NCI-H2029 treated with DMSO at 0.1 percent for 48 hours (cell line): ENCODE results near the gene VEZT.

ENCODE experiments used
- DNase-seq: peaks from one replicate; lab custom pipeline; 2025; lab: John Stamatoyannopoulos, UW

Gene VEZT

DNA sequence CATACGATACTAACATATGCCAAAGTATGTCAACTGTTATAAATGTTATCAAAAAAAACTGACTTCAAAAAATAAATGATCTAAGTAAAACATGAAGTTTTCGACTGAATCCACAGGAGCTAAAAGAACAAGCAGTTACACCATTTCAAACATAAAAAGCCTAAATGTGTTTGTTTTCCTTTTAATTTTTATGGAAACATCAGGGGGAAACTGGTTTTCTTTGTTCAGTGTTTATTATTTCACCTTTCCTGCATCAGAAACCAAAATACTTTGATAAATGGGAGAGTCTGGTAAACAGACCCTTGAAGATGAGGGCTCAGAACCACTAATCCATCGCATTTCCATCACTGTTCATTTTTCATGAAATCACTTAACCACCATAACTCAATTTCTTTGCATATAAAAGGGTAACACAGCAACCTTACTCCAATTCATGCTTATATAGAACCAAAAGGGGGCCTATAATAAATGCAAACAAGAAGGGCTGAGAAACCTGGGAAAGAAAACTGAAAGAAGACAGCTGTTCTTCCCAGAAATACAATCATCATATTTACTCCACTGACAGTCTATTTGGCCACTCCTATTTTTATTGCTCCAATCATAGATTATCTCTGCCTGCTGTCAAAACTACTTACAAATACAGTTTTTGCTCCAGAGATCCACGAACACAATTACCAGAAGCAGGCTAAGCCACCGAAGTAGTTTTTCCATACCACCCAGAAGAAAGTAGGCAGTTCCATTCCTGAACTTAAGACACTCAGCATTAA, 17.3 kb upstream of the VEZT start:
- no peak for DNase-seq

DNA sequence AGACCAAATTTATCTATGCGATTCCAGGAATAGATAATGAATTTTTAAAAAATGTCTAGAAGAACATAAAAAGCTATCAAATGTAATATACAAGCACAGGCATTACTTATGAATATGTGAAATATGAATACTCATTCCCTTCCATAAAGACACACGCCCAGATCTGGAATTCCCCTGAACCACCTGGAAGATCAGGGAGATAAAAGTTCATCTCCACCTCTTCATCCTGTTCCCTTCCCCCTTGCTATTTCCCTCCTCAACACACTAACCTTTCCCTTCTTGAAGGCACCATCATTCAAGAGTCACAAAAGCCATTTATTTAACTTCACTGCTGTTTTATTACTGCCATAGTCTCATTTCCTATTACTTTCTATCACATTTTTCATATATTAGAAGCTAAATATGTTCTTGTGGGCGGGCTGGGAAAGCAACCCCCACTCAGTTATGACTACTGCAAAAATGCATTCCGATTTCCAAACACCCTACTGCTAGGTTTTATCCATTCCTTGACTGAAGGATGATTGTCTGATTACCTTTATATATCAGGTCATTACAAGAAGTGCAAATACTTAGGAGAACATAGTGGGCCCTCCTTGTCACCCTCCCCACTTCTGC, 16.4 kb upstream of the VEZT start:
- DNase-seq = no peak

DNA sequence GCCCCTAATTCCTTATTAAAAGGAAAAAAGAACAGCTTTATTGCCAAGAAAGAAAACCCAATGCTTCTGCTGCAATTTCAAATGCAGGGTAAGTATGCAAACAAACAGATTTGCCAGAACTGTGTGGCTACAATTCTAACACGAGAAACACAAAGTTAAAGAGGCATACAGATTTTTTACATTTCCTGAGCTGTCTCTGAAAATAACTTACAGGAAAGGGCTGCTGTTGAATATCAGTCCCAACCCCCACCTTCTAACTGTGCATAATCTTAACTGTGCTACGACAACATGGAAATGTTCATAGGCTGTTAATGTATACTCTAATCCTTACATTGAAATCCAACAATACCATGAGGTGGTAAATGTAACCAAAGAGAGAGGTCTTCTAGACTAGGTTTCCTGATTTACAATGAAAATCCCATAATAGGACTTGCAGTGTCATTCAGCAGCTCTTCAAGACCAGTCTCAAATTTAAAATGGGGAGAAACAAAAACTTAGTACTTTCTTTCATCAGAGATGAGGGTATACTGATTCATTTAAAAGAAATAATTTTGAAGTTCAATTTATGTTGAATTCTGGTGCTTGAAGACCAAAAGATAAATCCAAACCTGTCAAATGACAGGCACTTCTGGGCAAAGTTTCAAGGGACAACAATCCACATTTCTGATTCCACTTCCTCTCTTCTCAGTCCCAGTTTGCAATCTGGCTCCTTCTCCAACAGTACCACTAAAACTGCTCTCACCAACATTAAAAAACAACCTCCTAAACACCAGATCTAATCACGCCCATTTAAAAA, 14.7 kb upstream of the VEZT start:
- DNase-seq = no peak

DNA sequence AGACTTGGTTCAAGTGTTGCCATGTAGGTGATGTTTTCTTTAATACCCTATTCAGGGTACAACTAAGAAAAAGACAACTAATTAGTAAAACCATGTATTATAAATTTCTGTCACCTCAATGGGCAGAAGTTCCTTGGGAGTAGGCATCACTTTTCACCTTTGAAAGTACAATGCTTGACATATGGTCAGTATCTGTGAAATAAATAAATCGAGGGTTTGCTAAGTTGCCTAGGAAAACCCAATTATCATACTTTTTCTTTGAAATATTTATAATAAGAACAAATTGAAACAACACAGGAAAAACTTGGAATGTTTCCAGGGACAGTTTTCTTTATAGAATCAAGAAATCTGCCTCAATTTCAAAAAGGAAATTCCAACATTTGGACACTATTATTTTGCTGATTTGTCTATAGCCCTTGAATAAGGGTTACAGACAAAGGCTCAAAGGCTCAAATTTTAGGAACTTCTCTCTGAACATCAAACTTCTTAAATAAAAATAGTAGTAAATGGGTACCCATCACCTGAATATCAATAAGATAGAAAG, 14.0 kb upstream of the VEZT start:
- DNase-seq = no peak

DNA sequence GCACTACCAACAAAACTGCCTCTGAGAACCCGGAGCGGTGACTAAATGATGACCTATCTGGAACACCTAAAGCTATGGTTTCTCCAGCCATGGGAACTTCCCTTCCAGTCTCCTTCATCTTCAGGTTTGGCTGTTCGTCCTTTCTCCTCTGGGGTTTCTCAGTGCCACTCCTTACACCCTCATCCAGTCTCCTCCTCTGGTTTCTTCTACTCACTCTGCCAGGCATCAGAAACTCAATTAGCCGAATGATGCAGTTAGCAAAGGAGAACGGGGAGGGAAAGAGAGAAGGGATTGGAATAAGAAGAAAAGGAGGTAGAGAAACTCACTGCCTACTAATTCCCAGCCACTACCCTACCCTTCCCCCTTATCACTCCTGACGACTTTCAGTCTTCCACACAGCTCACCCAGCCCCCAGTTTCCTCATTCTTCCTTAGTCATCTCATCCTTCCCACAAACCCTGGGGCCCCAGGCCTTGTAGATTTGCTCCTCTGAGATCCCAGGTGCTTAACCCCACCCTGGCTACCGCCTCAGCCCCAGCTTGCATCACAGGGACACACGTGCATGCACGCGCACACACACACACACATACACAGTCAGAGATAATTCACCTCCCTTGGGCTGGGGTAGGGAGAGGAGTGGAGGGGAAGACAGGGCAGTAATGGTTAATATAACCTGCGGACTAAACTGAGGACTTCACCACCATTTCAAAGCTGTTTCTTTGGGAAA, 13.3 kb upstream of the VEZT start:
- DNase-seq = no peak

DNA sequence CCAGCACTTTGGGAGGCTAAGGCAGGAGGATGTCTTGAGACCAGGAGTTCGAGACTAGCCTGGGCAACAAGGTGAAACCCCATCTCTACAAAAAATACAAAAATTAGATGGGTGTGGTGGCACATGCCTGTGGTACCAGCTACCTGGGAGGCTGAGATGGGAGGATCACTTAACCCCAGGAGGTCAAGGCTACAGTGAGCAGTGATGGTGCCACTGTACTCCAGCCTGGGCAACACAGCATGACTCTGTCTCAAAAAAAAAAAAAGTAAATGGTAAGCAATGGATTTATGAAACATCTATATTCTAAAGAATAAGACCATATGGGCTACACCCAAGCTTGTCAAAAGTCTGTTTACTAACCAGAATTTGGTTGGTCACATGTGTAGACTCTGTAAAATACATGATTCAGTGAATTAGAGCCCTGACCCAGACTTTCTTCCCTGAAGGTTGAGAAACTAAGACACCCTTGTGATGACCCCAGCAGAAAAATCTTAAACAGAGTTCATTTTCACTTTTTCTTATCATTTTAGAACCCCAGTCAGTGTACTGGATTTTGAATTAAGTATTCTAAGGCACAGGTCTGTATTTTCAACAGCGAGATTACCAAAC, 12.5 kb upstream of the VEZT start:
- DNase-seq = no peak

DNA sequence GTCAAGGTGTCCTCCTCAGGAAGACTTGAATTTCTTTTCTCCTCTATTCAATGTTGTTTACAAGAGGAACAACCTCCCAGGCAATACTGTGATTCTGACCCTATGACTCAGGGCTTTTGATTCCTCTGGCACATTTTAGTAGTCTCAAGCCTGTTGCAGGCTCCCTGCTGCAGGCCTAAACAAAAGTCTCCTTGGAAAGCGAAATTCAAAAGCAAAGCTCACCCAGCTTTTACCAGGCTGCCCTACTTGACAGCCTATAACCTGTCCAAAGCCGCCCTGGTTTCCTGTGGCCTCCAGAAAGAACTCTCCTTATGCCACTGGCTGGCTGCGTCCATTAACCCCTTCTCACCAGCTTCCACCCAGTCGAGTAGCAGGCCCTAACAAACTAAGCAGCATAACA, 11.9 kb upstream of the VEZT start:
- no peak for DNase-seq

DNA sequence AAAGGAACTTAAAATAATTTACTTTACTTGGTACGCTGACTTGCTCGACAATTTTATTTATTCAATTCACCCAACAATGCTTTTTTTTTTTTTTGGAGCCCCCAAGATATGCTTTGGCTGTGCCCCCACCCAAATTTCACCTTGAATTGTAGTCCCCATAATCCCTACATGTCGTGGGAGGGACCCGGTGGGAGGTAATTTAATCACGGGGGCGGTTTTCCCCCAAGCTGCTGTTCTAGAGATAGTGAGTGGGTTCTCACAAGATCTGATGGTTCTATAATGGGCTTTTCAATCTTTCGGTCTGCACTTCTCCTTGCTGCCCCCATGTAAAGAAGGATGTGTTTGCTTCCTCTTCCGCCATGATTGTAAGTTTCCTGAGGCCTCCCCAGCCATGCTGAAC, 10.7 kb upstream of the VEZT start:
- DNase-seq = no peak

DNA sequence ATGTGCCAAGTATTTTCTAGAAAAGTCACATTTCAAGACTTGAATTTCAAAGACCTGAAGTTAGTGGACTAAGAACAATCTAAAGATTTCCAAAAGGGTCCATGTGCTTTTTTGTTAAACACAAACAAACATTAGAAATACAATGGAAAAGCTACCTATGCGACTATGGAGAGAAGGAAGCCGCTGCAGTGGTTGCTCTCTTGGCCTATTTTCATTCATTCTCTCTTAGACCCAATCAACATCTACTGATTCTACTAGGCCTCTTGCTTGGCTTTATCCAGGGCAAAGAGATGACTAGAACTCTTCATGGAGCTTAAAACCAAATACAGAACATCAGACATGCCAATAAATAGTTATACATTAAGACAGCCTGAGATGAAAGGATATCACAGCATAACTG, 10.2 kb upstream of the VEZT start:
- DNase-seq = no peak

DNA sequence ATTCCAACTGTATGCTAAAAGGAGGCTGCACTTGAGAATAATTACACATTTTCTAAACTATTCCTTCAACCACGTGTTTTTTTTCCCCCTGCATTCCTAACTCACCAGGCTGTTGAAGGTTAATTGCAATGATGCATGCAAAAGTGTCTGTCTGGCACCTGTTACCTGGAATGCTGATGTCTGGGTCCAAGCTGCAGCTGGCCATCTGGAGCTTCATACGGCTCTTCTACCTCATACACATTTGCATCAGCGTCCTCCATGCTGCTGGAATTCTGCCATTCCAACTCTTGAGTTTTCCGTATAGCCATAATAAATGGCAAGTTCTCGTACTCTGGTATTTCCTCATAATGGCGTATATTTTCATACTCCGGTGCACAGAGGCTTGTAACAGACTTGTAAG, 8.9 kb upstream of the VEZT start:
- DNase-seq = no peak

DNA sequence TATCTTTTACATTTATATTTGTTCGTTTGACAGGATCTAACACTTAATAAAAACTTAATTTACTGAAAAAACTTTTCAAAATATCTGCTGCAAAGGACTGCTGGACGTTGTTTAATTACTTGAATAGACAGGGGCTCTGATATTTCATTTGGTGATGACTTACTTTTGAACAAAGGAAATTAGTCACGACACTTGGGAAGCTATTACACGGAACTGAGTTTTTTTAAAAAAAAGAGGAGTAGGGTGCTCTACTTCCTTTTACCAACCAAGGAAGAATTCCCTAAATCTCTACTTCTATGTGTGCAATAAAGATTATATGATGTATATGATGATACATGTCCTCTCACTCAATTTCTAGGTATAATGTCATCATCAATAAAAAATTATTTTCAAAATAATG, 5.0 kb upstream of the VEZT start:
- DNase-seq = no peak

DNA sequence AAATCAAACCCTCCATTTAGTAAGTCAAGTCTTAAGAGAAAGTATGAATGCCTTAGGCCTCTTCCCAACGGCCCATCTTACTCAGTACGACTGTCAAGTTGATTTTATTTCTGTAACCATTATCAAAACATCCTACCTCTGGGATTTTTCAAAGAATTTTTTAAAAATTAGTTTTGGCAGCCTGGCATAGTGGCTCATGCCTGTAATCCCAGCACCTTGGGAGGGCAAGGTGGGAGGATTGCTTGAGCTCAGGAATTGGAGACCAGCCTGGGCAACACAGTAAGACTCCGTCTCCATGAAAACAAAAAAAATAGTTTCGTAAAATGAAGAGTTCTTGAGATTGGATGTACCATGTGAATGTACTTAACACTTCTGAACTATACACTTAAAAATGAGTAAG, 4.5 kb upstream of the VEZT start:
- DNase-seq = no peak

DNA sequence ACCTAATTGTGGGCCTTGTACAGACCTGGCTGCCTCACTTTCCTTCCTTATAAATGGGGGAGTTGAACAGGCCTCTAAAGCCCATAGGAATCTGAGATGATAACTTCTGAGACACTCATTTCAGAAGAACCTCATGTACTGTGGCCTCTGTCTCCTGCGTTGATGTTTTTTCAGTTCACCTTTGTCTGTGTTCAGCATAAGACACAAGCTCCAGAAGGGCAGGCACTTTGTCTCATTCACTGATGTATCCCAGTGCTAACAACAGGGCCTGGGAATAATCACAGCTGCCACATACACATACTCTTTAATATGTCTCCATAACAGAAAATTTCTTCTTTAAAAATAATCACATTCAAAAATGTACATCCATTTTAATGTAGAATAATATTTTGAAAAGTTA, 3.7 kb upstream of the VEZT start:
- DNase-seq = no peak

DNA sequence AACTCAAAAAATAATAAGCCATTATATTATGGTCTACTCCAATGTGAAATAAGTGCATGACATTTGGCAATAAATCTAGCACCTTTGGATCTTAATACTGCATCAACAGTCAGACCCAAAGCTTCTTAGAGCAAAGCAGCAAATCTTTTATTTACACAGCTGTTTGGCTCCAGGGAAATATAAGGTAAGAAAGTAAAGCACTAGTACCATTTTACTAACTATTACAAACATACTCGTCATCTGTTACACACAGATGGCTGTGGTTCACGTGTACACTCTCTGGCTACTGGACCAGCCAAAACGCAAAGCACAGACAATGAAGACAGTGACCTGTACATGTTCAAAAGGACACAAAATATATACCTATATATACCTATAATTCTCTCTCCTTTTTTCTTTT, 3.1 kb upstream of the VEZT start:
- no peak for DNase-seq

DNA sequence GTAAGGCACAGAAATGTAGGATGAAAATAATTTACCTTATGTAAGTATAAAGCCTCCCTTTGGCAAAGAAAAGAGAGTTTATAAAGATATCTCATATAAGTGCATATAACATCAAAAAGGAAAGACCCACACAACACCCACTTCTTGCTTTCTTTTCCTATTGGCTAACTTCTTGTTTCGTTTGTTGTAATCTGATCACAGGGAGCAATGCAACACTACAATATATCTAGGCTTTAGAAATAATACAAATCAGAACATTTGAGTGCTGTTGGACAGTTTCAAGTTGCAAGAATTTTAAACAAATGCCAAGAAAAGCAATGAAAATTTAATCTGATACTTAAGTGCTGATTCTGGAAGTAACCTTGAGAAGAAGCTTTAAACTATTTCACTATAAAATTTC, 1.7 kb upstream of the VEZT start:
- no peak for DNase-seq

DNA sequence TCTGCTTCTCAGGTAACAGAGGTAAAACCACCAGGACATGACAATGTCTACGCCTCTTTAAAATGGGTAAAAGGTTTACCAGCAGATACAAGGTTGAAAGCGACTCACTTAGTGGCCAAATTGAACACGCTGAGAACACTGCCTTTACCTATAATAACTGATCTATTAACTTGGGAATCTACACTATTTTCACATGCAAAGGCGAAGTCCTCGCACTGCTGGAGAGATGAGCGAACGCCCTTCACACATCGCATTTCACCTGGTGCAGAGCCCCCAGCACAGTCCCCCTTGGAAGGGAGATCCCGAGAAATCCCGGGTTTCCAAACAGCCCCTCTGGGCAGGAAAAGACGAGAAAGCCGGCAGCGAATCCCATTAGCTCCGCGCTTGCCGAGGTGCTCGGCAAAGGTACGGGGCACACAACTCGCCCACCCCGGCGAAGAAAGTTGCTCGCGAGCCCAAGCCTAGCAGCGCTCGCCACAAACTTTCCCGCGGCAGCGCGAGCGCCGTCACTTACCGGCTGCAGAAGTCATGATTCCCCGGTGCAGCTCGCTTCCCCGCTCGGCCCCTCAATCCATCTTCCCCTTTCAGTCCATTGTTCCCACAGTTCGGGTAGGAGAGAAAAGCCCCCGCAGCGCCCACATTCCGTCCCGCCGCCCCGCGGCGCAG, 763 bp upstream of the VEZT start:
- no peak for DNase-seq

DNA sequence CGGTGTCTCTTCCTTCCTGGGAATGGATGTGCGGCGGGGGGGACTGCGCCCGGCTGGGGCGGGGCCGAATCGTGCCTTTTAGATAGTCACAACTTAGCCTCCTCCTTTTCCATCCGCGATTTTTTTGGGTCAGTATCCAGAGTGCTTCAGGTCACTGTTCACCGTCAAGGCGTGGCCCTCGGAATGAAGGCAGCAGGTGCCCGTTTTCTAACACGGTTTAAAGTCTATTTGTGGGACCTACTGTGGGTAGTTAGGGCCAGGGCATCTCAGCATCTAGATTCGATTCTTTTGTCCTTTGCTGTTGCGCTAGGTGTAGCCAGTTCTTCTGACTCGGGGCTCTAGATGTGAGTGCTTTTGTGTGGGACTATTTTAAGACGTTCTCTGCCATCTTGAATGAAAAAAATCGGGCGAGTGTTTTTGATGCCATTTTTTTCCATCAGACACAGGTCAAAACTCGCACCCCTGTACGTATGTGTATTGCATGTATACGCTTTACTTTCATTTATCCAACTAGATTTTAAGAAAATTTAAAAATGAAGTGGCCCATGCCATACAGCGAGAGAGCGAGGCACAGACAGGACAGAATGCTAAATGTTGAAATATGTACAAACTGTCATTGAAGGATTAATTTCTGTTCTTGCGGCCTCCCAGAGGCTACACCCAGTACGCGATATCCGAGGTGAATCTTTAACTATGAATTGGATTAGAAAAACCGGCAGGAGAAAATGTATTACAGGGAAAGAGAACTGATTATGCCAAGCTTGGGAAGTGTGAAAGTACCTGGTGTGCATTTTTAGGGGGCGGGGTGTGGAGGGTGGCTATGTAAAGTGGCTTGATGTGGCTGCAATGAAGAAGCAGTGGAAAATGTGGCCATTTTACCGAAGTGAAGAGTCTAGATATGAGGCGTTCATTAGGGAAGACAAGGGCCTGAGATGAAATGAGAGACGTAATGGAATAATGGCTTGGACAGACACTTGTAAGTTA, 835 bp downstream of the VEZT start:
- peak; percentile 69 for DNase-seq

DNA sequence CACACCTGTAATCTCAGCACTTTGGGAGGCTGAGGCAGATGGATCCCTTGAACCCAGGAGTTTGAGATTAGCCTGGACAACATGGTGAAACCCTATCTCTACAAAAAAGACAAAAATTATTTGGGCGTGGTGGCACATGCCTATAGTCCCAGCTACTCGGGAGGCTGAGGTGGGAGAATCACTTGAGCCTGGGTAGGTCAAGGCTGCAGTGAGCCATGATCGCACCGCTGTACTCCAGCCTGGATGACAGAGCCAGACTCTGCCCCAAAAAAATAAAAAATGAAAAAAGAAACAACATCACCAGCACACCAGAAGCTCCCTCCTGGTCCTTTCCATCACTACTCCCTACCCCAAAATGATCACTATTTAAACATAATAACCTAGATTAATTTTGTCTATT, 2.6 kb downstream of the VEZT start:
- no peak for DNase-seq

DNA sequence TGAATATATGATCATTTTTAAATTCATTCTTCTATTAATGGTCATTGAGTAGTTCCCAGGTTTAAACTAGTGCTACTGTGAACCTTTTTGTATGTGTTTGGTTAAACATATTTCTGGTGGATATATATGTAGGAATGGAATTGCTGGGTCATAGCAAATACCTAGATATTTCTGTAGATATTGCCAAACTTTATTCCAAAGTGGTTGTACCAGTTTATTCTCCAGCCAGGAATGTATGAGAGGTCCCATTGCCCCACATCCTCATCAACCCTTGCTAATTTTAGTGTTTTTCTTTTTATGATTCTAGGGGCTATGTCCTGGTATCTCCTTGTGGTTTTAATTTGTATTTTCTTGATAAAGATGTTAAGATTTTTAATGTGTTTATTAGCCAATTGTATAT, 3.1 kb downstream of the VEZT start:
- DNase-seq = no peak
